Neural crest cell (in vitro differentiated cells): Measurements from ENCODE around the gene ANK3. TPM values are rescaled to one million over a fixed set of nuclear protein-coding genes. Genes with fewer than 3 reads are reported as not detected.

ENCODE experiments used
- DNase-seq: peaks from one replicate; pipeline ENCODE4 v3.0.0; 2021; ENCODE audit warnings: low read depth, mixed read lengths, low spot score
- H3K27ac Mint-ChIP-seq: one replicate; pipeline ENCODE4 v1.8.0; 2021; ENCODE audit warnings: mild to moderate bottlenecking, mixed read lengths; ENCODE audit not compliant: unreplicated experiment
- H3K27me3 Mint-ChIP-seq: 2 replicates; pipeline ENCODE4 v1.8.0; 2021; ENCODE audit warnings: low read depth, mild to moderate bottlenecking, mixed read lengths
- H3K36me3 Mint-ChIP-seq: 2 replicates; pipeline ENCODE4 v1.8.0; 2021; ENCODE audit warnings: low read depth, mild to moderate bottlenecking, mixed read lengths
- H3K4me1 Mint-ChIP-seq: 2 replicates; pipeline ENCODE4 v1.8.0; 2021; ENCODE audit warnings: mixed read lengths
- H3K4me3 Mint-ChIP-seq: one replicate; pipeline ENCODE4 v1.8.0; 2021; ENCODE audit warnings: mild to moderate bottlenecking, mixed read lengths
- H3K9me3 Mint-ChIP-seq: 2 replicates; pipeline ENCODE4 v1.8.0; 2021; ENCODE audit warnings: mixed read lengths
- total RNA-seq: library from RNA; stranded (reverse); gene quantifications from 2 replicates; pipeline ENCODE4 v1.2.1, GENCODE V29; 2021
- TF ChIP-seq, protein P1 (sequence below): fragments of 200-600 bp; sonication (generic); conservative IDR thresholded peaks from 2 replicates; pipeline ENCODE4 v1.5.0; 2021; ENCODE audit warnings: antibody characterized with exemption, mild to moderate bottlenecking

The ANK3 gene
- total RNA-seq, 1 donor from 2014 or later: 45.2 TPM

DNA sequence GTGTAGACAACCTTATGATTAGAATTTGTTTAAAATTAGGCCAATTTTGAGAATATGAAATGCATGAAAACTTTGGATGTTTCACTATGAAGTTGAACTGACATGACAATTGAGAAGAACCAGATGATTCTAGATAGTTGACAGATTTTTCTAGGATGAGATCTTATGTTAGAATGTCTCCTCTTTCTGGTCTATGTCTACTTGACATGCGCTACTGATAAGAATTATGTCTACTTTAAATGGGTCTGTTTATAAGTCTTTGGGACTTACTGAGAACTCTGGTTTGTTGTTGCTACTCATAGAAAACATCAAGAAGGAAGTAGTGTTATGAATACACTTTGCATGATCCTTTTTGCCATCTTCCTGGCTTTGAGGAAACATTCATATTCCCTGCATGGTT, 255.1 kb downstream of the ANK3 start:
- Mint-ChIP-seq H3K4me1 (peaks cover 6% of the 10 kb centered on the region), H3K4me3 (no peak overlapping the region), H3K27me3 (no peaks in the 10 kb centered on the region), H3K36me3 (peaks cover 2% of the 10 kb centered on the region), H3K9me3 (no peaks in the 10 kb centered on the region), H3K27ac (no peak overlapping the region)
- TF ChIP-seq, protein P1, sequence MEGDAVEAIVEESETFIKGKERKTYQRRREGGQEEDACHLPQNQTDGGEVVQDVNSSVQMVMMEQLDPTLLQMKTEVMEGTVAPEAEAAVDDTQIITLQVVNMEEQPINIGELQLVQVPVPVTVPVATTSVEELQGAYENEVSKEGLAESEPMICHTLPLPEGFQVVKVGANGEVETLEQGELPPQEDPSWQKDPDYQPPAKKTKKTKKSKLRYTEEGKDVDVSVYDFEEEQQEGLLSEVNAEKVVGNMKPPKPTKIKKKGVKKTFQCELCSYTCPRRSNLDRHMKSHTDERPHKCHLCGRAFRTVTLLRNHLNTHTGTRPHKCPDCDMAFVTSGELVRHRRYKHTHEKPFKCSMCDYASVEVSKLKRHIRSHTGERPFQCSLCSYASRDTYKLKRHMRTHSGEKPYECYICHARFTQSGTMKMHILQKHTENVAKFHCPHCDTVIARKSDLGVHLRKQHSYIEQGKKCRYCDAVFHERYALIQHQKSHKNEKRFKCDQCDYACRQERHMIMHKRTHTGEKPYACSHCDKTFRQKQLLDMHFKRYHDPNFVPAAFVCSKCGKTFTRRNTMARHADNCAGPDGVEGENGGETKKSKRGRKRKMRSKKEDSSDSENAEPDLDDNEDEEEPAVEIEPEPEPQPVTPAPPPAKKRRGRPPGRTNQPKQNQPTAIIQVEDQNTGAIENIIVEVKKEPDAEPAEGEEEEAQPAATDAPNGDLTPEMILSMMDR: no peak
- DNase-seq: no peak

DNA sequence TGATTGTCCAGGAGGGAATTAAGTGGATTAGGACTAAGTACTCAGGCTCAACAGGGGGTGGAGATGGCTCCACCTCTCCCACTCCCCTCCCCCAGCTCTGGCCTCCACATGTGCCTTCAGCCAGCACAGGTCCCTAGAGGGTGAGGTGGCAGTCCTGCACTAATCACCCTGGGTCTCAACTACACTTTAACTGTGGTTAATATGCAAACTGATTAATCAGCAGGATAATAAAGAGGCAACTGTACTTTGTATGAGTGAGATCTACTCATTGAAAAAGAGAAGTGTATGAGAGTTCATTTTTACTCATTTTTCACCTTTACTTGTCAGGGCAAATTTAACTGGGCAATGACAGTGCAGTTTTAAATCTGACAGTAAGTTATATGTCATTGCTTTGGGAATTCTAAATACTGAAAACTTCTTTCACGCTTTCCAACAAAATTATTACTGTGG, 259.5 kb downstream of the ANK3 start:
- no peak for DNase-seq
- no peaks in the 10 kb centered on the region for H3K27me3 Mint-ChIP-seq
- peaks cover 2% of the 10 kb centered on the region for H3K36me3 Mint-ChIP-seq
- H3K9me3 Mint-ChIP-seq: no peaks in the 10 kb centered on the region
- no peak overlapping the region for H3K4me3 Mint-ChIP-seq
- H3K4me1 Mint-ChIP-seq: no peaks in the 10 kb centered on the region
- no peak overlapping the region for H3K27ac Mint-ChIP-seq
- TF ChIP-seq, protein P1: no peak

DNA sequence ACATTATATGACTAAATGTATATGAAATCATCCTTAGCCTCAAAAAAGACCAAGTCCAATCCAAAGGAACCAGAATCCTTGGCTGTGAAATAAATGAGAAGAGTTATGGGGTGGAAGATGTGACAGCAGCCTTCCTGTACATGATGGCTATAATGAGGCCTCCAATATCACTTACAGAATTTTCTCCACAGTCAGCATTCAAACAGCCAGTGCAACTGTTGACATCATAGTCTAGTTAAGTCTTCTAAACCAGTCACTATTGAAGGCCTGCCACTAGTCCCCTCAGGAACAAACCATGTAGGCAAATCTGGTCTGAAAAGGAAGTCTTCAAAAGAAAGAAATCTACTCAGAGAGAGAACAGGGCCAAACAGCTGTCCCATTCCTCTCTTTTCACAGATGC, 263.8 kb downstream of the ANK3 start:
- Mint-ChIP-seq H3K36me3 (peaks cover 2% of the 10 kb centered on the region), H3K9me3 (no peaks in the 10 kb centered on the region), H3K4me1 (no peaks in the 10 kb centered on the region), H3K27me3 (no peaks in the 10 kb centered on the region), H3K27ac (no peak overlapping the region), H3K4me3 (no peak overlapping the region)
- TF ChIP-seq, protein P1: no peak
- DNase-seq: no peak

- no peaks in the 10 kb centered on the region for H3K27me3 Mint-ChIP-seq
- H3K4me3 Mint-ChIP-seq: no peak overlapping the region
- no peak overlapping the region for H3K27ac Mint-ChIP-seq
- no peak for DNase-seq
- H3K4me1 Mint-ChIP-seq: no peaks in the 10 kb centered on the region
- H3K9me3 Mint-ChIP-seq: peaks cover 7% of the 10 kb centered on the region
- TF ChIP-seq, protein P1: no peak
- H3K36me3 Mint-ChIP-seq: peaks cover 9% of the 10 kb centered on the region
These were observed 265.1 kb downstream of the ANK3 start for GRCh38 chr10:60124536-60124935.

DNA sequence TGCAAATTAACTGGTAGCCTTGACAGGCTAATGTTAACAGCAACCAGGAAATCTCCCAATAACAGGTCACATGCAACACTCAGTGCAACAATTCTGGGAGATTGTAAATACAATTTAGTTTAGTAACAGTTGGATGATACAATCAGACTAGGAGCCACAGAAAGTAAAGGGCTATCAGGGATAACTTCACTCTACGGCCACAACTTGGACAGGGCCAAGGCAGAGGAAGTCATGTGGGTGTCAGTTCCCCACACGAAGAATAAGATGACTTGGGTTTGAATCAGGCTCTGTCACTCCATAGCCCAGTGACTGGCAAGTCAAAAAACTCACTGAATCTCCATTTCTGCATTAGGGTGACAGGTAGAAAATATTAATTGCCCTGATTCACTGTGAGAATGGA, 266.0 kb downstream of the ANK3 start:
- no peak overlapping the region for H3K27ac Mint-ChIP-seq
- TF ChIP-seq, protein P1: no peak
- peaks cover 7% of the 10 kb centered on the region for H3K9me3 Mint-ChIP-seq
- peaks cover 9% of the 10 kb centered on the region for H3K36me3 Mint-ChIP-seq
- no peak overlapping the region for H3K4me3 Mint-ChIP-seq
- H3K4me1 Mint-ChIP-seq: no peaks in the 10 kb centered on the region
- no peak for DNase-seq
- no peaks in the 10 kb centered on the region for H3K27me3 Mint-ChIP-seq

- no peaks in the 10 kb centered on the region for H3K4me1 Mint-ChIP-seq
- no peaks in the 10 kb centered on the region for H3K27me3 Mint-ChIP-seq
- H3K4me3 Mint-ChIP-seq: no peak overlapping the region
- no peak overlapping the region for H3K27ac Mint-ChIP-seq
- H3K9me3 Mint-ChIP-seq: peaks cover 7% of the 10 kb centered on the region
- H3K36me3 Mint-ChIP-seq: peaks cover 9% of the 10 kb centered on the region
- TF ChIP-seq, protein P1: no peak
- DNase-seq: no peak
These were observed 266.5 kb downstream of the ANK3 start for GRCh38 chr10:60123172-60123571.
